GM19452 (cell line): ENCODE measurements around the gene SPTLC2.
"Not testable (repeated sequence)": the region's sequence is repeated elsewhere in the genome, so short reads cannot be mapped to it uniquely, and the experiment has no call there.

Experiments used
- ATAC-seq: cut with Tn5 transposase; IDR thresholded peaks from one replicate; pipeline ENCODE4 v1.9.1; 2021; ENCODE audit not compliant: unreplicated experiment

SPTLC2 gene, protein sequence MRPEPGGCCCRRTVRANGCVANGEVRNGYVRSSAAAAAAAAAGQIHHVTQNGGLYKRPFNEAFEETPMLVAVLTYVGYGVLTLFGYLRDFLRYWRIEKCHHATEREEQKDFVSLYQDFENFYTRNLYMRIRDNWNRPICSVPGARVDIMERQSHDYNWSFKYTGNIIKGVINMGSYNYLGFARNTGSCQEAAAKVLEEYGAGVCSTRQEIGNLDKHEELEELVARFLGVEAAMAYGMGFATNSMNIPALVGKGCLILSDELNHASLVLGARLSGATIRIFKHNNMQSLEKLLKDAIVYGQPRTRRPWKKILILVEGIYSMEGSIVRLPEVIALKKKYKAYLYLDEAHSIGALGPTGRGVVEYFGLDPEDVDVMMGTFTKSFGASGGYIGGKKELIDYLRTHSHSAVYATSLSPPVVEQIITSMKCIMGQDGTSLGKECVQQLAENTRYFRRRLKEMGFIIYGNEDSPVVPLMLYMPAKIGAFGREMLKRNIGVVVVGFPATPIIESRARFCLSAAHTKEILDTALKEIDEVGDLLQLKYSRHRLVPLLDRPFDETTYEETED

DNA sequence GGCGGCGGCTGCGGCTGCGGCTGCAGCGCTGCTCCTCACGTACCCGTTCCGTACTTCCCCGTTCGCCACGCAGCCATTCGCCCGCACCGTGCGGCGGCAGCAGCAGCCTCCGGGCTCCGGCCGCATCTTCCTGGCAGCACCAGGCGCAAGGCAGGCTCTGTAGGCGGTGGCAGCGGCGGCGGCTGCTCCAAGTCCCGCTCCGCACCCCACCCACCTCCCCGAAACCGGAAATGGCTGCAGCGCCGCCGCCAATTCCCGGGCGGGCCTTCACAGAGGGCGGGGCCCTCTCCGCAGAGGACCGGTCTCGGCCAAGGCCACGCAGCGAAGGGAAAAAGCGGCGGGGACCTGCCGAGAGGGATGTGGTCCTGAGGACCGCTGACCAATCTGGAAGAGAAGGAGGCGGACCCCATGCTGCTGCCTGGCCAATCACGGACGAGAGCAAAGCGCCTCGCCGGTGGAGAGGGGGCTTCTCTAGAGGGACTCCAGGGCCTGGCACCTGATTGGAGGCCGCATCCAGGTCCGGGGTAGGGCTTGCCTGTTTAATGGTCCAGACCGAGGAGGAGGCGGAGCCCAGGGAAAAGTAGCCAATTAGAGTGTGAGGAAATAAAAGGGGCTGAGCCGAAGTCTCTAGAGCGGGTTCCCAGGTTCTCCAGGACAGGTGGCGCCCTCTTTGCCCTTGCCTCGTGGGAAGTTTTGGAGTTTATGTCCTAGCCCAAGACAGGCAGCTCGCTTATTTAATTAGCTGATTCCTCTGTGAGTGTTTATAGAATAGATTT is at the start of gene SPTLC2:
TSS of gene SPTLC2 (minus strand) at position 184 of the 776 bp plus-strand sequence. CDS start at position 126, 58 bp downstream.
- peak; percentile 95 for ATAC-seq

DNA sequence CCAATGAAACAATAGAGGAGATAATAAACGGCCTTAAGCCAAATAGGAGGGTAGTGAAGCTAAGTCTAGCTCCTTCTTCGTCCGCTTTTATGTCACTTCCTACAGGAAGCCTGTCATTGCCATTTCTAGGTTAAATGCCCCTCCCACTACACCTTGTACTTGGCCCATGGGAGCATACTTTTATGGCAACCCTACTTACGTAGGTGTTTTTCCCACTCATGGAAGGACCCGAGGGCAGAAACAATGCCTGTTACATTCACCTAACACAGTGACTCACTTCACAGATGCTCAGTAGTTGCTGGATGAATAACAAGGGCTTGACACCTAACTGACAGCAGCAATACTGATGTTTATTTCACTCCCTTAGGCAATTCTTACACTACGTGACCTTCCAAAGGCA is 46.9 kb upstream of the SPTLC2 start:
- ATAC-seq = no peak

DNA sequence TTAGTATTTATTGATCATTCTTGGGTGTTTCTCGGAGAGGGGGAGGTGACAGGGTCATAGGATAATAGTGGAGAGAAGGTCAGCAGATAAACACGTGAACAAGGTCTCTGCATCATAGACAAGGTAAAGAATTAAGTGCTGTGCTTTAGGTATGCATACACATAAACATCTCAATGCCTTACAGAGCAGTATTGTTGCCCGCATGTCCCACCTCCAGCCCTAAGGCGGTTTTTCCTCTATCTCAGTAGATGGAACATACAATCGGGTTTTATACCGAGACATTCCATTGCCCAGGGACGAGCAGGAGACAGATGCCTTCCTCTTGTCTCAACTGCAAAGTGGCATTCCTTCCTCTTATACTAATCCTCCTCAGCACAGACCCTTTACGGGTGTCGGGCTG is 45.1 kb upstream of the SPTLC2 start:
- not testable (repeated sequence) for ATAC-seq

DNA sequence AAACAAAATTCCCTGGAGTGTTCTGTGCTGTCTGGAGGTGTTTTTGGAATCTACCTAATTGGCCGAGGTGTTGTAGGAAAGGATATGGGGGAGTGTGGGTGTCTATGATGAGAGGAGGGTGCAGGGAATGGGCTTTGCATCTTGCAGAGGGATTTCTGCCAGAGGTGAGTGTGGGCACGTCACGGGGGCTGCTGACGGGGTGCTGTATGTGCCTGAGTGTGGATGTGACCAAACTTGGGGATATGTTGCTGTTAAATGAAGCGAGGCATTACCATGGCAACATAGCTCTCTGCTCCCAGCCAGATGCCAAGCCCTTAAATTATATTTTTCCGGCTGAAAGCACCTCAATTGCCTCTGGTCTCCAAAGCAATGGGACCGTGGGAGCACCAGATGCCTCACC is 44.3 kb upstream of the SPTLC2 start:
- ATAC-seq = no peak

DNA sequence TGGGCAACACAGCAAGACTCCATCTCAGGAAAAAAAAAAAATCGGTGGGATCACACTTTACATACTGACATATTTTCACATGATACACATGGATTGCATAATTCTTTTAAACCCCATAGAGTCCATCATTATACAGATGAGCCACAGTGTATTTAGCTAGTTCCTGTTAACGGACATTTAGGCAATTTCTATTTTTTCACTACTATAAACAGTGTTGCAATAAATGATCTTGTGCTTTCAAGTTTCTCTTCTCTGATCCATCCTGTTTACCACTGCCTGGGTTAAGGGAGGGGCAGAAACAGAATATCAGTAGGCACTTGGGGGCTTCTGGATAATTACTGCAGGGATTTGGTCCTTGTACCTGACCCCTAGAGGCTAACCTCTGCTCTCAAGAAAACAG is 43.4 kb upstream of the SPTLC2 start:
- ATAC-seq = no peak

DNA sequence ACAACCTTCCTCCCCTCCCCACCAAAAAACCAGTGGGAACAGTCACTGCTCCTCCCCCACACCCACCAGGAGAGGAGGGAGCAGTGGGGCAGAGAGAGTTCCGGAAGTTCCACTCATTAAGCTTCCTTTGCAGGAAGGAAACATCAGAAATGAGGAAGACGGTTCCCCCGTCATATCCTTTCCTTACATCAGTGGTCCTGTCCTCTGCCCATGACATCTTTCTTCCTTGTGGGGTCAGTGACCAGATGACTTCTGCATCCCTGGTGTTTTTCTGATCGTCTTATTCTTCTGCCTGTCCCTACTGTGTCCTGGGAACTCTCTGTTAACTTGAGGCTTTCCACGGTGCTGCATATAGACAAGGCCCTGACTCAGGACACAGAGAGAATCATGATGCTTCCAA is 40.8 kb upstream of the SPTLC2 start:
- ATAC-seq = no peak

DNA sequence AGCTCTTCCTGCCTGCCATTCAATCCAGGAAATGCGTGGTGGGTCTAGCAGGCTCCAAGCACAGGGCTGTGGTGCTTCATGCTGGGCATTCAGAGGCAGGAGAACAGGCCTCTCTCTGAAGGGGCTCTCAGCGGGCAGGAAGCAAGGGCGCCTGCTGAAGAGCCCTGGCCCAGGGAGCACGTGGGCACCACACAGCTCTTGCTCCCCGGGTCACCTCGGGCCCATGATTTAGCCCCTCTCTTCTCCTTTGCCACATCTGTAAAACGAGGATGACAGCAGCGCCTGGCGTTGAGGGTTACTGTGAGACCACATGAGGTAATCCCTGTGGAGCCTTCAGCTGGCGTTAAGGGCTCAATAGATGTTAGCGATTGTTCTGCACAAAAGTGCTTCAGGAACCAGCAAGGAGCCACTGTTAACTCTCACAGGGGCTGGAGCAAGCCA is 37.6 kb upstream of the SPTLC2 start:
- no peak for ATAC-seq

DNA sequence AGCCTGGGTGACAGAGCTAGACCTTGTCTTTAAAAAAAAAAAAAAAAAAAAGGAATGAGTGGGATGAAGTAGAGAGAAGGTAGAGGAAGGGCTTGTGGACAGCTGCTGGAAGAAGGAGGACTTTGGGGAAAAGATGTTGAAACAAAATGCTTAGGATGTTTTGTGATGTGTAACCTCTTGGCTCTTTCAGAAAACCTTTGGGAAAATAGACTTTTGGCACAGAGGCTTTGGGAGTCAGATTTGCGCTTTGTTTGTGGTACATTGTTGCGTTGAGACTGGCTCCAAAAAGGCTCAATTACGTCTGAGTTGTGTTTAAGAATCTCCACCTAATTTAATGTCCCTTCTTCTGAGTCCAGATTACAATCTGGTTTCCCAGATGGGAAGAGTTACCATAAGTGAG is 32.9 kb upstream of the SPTLC2 start:
- no peak for ATAC-seq

DNA sequence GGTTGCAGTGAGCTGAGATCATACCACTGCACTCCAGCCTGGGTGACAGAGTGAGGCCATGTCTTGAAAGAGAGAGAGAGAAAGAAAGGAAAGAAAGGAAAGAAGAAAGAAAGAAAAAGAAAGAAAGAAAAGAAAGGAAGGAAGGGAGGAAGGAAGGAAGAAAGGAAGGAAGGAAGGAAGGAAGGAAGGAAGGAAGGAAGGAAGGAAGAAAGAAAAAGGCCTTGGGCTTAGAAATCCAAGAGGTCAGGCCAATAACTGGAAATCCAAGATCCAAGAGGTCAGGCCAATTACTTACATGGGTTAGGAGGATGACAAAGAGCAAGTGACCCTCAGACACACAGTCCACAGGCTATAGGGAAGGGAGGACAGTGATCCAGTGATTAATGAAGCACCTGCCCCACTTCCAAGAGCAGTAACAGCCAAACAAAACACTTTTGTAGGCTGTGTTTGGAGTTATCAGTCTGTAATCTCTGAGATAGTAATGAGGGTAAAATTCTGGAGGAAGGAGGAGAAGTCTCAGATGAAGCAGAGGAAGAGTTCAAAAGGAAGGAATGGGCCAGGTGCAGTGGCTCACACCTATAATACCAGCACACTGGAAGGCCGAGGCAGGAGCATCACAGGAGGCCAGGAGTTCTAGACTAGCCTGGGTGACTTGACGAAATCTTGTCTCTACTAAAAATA is 32.2 kb upstream of the SPTLC2 start:
- no peak for ATAC-seq

DNA sequence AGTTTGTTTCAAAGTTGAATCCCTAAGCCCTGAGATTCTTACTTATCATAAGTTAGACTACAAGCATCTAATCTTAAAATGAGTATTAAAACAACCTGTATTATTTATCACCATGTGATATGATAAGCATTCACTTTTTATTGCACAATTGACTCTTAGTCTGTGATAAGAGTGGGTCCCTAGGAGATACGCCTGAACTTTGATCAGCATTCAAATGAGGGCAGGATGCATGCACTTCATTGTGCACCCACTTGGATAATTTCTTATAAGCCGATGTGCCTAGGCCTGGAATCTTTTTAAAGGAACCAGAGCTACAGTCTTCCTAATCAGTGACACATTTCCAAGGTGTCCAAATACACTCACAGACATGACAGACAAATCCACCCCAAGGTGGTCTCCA is 31.4 kb upstream of the SPTLC2 start:
- no peak for ATAC-seq

DNA sequence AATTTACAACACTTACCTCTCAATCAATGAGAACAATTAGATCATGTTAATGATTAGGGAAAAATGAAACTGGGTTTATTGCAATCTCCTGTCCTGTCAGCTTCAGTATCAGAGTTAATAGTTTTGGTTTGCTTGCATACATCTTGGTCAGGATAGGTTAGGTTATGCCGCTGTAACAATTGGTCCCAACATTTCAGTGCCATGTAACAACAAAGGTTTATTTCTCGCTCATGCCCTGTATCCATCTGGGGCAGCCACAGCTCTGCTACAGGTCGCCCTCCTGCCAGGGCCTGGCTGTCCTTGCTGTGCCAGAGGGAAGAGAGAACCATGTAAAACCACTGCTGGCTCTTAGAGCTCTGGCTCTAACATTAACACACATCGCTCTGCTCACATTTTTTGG is 30.5 kb upstream of the SPTLC2 start:
- no peak for ATAC-seq

DNA sequence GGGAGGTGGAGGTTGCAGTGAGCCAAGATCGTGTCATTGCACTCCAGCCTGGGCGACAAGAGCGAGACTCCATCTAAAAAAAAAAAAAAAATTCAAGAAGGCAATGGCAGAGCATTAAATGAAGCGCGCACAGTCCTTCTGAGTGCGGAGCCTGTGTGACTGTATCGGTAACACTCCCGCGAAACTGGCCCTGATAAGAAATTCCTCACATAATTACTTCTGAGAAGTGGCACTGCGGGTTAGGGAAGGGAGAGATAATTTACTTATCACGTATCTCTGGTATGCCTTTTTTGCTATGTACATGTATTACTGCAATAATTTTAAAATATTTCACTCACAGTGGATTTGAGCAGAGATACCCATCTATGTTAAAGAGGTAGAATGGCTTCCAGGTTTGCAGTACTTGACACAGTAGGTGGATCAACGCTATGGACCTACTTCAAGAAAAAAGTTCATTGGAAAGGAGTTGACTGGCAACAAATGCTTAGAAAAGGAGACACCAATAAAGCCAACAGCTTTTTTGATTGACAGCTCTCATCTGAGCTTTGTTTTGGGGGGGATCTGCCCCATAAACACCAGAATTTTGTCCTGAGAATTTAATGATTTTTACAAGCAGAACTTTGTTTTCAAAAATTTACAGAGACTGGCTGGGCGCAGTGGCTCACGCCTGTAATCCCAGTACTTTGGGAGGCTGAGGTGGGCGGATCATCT is 29.2 kb upstream of the SPTLC2 start:
- no peak for ATAC-seq

DNA sequence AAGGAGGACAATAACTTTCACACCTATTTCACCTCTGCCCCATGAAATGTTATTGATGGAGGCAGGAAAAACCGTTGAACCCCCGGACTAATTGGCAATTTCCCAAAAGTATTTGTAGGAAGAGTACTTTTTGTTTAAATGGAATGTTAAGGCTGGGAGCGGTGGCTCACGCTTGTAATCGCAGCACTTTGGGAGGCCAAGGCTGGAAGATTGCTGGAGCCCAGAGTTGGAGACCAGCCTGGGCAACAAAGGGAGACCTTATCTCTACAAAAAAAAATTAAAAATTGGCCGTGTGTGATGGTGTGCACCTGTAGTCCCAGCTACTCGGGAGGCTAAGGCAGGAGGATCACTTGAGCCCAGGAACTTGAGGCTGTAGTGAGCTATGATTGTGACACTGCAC is 26.0 kb upstream of the SPTLC2 start:
- no peak for ATAC-seq

DNA sequence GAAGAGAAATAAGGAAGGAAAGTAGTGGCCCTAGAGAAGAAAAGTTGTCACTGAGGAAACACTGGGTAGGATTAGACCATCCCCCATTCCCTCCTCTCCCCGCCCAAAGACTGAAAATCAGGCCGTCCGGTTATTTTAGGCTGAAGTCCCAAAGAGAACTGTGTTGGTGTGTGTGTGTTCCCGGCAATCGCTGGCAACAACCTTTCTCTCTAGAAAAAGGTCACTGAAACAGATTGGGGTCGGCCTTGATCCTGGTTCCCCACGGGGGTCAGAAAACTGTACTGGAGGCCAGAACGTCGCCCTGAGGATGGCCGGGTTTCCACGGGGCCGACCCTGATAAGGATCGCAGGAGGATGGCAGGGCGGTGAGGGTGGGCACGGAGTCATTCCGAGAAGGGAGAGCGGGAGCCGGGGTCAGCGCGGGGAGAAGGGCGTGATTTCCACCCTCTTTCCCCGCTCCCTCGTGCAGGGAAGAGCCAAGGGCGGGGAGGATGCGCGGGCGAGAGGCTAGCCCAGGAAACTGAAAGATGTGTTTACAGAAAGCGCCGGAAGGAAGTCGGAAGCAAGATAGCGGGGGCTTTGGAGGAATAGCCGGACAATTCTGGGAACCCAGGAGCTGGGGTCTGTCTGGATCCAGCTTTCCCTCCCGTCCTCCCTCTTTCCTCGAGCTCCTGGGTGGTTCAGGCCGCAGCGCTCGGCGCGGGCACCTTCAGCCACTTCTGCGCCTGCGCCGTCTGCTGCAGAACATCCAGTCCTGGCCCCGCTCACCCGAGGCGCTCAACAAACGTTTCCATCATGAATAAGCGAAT is 25.3 kb upstream of the SPTLC2 start:
- peak; percentile 68 for ATAC-seq

DNA sequence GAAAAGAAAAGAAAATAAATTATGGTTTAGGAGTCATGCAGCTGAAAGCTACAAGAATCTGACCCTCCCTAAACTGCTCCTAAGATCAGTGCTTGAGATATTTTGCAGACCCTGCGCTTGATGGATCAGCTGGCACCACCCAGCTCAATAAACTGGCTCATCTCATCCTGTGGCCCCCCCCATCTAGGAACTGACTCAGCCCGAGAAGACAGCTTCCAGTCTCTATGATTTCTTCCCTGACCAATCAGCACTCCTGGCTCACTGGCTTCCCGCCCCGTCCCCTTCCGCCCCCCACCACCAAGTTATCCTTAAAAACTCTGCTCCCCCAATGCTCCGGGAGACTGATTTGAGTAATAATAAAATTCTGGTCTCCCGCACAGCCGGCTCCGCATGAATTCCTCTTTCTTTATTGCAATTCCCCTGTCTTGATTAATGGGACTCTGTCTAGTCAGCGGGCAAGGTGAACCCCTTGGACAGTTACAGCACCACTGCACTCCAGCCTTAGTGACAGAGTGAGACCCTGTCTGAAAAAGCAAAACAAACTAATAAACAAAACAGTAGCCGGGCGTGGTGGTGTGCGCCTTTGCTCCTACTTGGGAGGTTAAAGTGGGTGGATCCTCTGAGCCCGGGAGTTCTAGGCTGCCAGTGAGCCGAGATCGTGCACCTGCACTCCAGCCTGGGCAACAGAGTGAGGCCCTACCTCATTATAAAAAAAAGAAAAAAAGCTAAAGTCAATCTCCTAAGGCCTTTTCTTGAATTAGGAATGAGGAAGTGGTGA is 24.5 kb upstream of the SPTLC2 start:
- peak; percentile 19 for ATAC-seq

DNA sequence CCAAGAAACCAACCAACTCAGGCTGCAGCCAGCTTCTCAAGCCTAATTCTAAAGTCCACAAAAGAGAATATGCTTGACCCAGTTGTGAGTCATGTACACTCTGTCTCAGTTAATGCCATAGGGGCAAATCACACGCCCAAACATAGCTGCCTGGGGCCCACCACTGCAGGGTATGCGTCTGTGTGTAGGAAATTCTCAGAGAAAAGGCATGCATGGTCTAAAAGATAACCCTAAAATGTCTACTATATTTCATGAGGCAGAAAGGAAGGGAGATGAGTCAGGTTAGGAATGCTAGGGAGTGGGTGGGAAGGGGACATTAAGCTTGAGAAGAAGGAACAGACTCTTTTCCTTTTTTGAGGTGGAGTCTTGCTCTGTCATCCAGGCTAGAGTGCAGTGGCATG is 22.3 kb upstream of the SPTLC2 start:
- ATAC-seq = no peak

DNA sequence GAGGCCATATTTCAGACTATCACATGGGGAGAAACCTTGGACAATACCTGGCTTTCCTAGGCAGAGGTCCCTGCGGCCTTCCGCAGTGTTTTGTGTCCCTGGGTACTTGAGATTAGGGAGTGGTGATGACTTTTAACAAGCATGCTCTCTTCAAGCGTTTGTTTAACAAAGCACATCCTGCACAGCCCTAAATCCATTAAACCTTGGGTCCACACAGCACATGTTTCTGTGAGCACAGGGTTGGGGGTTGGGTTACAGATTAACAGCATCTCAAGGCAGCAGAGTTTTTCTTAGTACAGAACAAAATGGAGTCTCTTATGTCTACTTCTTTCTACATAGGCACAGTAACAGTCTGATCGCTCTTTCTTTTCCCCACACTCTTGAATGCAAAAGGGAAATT is 19.4 kb upstream of the SPTLC2 start:
- not testable (repeated sequence) for ATAC-seq

DNA sequence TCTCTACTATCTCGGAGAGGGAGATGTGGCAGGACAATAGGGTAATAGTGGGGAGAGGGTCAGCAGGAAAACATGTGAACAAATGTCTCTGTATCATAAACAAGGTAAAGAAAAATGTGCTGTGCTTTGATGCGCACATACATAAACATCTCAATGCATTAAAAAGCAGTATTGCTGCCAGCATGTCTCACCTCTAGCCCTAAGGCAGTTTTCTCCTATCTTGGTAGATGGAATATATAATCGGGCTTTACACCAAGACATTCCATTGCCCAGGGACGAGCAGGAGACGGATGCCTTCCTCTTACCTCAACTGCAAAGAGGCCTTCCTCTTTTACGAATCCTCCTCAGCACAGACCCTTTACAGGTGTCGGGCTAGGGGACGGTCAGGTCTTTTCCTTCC is 19.0 kb upstream of the SPTLC2 start:
- ATAC-seq = not testable (repeated sequence)

DNA sequence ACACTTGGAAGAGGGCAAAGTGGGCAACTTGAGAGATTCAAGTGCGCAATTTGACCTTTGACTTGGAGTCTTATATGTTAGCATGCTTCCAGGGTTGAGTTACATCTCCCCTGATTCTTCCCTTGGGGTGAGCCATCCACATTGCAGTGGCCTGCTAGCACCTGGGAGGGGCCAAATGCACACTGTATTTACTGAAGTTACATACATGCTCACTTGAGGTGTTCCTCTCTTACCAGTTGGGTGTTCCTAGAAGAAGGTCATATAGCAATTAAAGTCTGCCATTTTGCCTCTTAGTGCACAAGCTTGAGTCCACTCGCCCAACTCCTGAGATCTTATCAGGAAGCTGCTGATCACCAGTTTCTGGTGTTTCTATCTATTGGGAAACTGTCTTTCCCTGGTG is 13.7 kb upstream of the SPTLC2 start:
- no peak for ATAC-seq
